ENCODE data around the gene HMX3.
A peak's percentile ranks its signal among the peaks of the same experiment; 100 is the strongest.

The HMX3 gene

GRCh38 chr10:123151737-123152135 is 16.0 kb downstream of the HMX3 start:
- Histone ChIP-seq H3K9me3 (ENCODE audit: severe bottlenecking) (peaks cover 9% of the 10 kb centered on the region), H3K36me3 (peaks cover 26% of the 10 kb centered on the region), H3K27me3 (ENCODE audit: insufficient read depth, low read depth, severe bottlenecking) (peaks cover 63% of the 10 kb centered on the region), H3K27ac (no peak overlapping the region), H3K4me3 (ENCODE audit: low read depth, low read length) (no peak overlapping the region)
- no peak for DNase-seq
- TF ChIP-seq CTCF (IDR thresholded peaks at IDR 0.05; ENCODE audit: low read depth, low read length), result no peak

DNA sequence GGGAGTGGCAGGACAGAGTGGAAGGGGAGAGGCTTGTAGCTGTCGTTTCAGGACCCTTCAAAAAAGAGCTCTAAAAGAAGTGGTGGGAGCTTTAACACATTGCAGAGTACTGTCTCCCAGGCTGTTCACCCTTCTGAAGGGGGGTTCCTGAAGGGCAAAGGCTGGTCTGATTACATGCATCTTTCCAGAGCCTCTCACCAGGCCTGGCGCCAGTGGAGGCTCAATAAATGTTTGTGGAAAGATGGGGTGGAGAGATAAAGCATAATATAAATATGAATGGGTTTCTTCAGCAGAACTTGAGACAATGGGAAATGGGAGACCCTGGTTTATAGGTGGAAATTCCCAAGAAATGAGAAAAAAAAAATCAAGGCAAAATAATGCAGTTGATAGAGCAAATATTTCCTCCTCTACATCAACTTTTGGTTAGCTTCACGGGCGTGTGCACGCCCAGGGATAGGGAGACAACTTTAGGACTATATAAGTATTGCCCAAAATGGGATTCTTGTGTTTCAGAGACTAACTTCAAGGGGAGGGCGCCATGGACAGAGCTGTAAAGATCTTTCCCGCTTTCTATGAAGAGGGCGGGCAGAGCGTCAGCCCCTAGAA is 17.8 kb downstream of the HMX3 start:
- peaks cover 44% of the 10 kb centered on the region for H3K36me3 ChIP-seq
- no peak for DNase-seq
- no peak for TF ChIP-seq CTCF (IDR thresholded peaks at IDR 0.05; ENCODE audit: low read depth, low read length)
- H3K4me3 ChIP-seq (ENCODE audit: low read depth, low read length), result no peak overlapping the region
- H3K27me3 ChIP-seq (ENCODE audit: insufficient read depth, low read depth, severe bottlenecking), result peaks cover 44% of the 10 kb centered on the region
- H3K9me3 ChIP-seq (ENCODE audit: severe bottlenecking), result peaks cover 9% of the 10 kb centered on the region
- peak overlapping the region; percentile 58; the same call in 1 of the 2 replicates for H3K27ac ChIP-seq

- Histone ChIP-seq H3K27ac (peak within 1 kb of the TSS; percentile 99), H3K4me3 (ENCODE audit: low read depth, low read length) (peak within 1 kb of the TSS; percentile 99)
- no peak for TF ChIP-seq CTCF (IDR thresholded peaks at IDR 0.05; ENCODE audit: low read depth, low read length)
These were observed 18.4 kb downstream of the HMX3 start, which contains the start of gene BUB3 for GRCh38 chr10:123154092-123154710. Gene BUB3 (plus strand): TSS chr10:123154402. CDS start chr10:123154918, 516 bp downstream.

DNA sequence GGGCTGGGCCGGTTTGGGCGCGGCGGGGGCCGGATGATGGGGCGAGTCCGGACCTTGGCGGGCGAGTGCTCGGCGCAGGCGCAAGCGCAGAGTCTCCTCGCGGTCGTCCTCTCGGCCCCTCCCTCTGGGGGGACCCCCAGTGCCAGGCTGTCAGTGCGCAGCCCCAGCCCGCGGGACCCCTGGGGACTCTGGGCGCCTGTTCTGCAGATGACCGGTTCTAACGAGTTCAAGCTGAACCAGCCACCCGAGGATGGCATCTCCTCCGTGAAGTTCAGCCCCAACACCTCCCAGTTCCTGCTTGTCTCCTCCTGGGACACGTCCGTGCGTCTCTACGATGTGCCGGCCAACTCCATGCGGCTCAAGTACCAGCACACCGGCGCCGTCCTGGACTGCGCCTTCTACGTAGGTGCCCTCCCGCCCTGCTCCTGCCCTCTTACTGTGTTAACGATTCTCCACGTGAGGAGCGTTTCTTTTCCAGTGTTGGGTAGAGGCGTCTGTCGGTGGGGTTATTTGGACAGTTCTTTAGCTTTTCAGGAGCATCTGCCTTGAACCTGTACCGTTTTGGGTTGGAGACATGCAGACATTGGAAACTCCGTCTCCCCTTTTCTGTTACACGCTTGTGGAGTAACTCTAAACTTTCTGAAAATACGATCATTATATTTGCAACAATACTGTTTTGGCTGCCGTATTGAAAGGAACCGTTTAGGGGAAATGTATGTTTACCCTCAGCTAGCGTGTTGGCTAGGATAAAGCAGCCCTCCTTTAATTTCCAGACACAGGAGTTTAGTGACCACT is 19.1 kb downstream of the HMX3 start:
- Histone ChIP-seq H3K27ac (peak overlapping the region; percentile 99), H3K27me3 (ENCODE audit: insufficient read depth, low read depth, severe bottlenecking) (peaks cover 31% of the 10 kb centered on the region), H3K4me3 (ENCODE audit: low read depth, low read length) (peak overlapping the region; percentile 99), H3K36me3 (peaks cover 56% of the 10 kb centered on the region), H3K9me3 (ENCODE audit: severe bottlenecking) (peaks cover 9% of the 10 kb centered on the region)
- peak; percentile 62 for DNase-seq
- TF ChIP-seq CTCF (IDR thresholded peaks at IDR 0.05; ENCODE audit: low read depth, low read length), result no peak

More at GRCh38 chr10:123154092-123154710, 18.4 kb downstream of the HMX3 start, which contains the start of gene BUB3:
- H3K9me3 ChIP-seq (ENCODE audit: severe bottlenecking), result peaks cover 9% of the 10 kb centered on the region
- peaks cover 38% of the 10 kb centered on the region for H3K27me3 ChIP-seq (ENCODE audit: insufficient read depth, low read depth, severe bottlenecking)
- H3K36me3 ChIP-seq, result peaks cover 50% of the 10 kb centered on the region
- peak; percentile 98 for DNase-seq

DNA sequence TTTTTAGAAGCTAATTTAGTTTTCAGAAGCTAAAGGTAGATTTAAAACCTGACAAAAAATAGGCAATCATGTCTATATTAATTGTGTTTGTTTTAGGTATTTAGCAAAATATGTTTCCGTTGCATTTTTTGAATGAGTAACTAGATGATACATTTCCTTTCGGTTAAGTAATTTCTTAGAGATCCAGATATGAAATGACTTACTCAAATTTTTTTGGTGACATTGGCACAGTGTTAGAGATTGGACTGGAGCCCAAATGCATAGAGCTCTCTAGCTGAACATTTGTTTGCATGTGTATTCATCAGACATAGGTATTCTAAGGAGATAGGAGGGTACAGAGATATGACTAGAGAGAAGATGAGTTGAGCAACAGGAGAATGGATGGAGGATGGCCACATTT is 20.3 kb downstream of the HMX3 start:
- Histone ChIP-seq H3K27me3 (ENCODE audit: insufficient read depth, low read depth, severe bottlenecking) (peaks cover 19% of the 10 kb centered on the region), H3K27ac (no peak overlapping the region), H3K36me3 (peaks cover 67% of the 10 kb centered on the region), H3K9me3 (ENCODE audit: severe bottlenecking) (peaks cover 9% of the 10 kb centered on the region), H3K4me3 (ENCODE audit: low read depth, low read length) (no peak overlapping the region)
- DNase-seq, result no peak
- TF ChIP-seq CTCF (IDR thresholded peaks at IDR 0.05; ENCODE audit: low read depth, low read length), result no peak

Measured in WERI-Rb-1 (cell line).